ENCODE results near the gene OSBPL6. TPM values are rescaled to one million over a fixed set of nuclear protein-coding genes. Genes with fewer than 3 reads are reported as not detected.

OSBPL6 gene
- total and polyA plus RNA-seq, 10 of the 15 experiments (the other 5 are each of a cell fraction or from before 2014, with no cell fraction given) = 0.01 to 0.08 (median 0.03) TPM; not detected in 5

GRCh38 chr2:178335230-178335629 is 140.9 kb downstream of the OSBPL6 start:
- RAD21 ChIA-PET (ENCODE audit: unreplicated experiment) = no interaction called here
- H3K9ac ChIP-seq (ENCODE audit: control insufficient read depth, insufficient read depth, low read length) = no peak overlapping the region
- no peak overlapping the region for H3K4me3 ChIP-seq
- SMC1A ChIA-PET (ENCODE audit: uncharacterized antibody, unreplicated experiment) = no interaction called here
- FAIRE-seq (no peak), DNase-seq (ENCODE audit: low read depth, low spot score) (no peak), ATAC-seq (no peak)
- in situ Hi-C loops (cut with MboI) = no loop called here
- peaks cover 0 to 3% of the 10 kb centered on the region in 2 experiments; a peak in 1 of 4 replicates for H3K27me3 ChIP-seq (replicated peaks in 1 of 2; ENCODE audit: control insufficient read depth in 2 of 2, insufficient read depth in 2 of 2, low read length in 1 of 2)
- intact Hi-C loops (cut with micrococcal nuclease; ENCODE audit: unreplicated experiment) = no loop called here
- no peak overlapping the region for H3K4me2 ChIP-seq (ENCODE audit: control insufficient read depth, insufficient read depth)
- no peak overlapping the region for H2AFZ ChIP-seq (ENCODE audit: control insufficient read depth, low read depth, low read length)
- H3K79me2 ChIP-seq (ENCODE audit: control insufficient read depth, insufficient read depth, low read length) = no peaks in the 10 kb centered on the region
- BruUV-seq (replicated peaks) = no TSS peak
- TF ChIP-seq, protein P1, sequence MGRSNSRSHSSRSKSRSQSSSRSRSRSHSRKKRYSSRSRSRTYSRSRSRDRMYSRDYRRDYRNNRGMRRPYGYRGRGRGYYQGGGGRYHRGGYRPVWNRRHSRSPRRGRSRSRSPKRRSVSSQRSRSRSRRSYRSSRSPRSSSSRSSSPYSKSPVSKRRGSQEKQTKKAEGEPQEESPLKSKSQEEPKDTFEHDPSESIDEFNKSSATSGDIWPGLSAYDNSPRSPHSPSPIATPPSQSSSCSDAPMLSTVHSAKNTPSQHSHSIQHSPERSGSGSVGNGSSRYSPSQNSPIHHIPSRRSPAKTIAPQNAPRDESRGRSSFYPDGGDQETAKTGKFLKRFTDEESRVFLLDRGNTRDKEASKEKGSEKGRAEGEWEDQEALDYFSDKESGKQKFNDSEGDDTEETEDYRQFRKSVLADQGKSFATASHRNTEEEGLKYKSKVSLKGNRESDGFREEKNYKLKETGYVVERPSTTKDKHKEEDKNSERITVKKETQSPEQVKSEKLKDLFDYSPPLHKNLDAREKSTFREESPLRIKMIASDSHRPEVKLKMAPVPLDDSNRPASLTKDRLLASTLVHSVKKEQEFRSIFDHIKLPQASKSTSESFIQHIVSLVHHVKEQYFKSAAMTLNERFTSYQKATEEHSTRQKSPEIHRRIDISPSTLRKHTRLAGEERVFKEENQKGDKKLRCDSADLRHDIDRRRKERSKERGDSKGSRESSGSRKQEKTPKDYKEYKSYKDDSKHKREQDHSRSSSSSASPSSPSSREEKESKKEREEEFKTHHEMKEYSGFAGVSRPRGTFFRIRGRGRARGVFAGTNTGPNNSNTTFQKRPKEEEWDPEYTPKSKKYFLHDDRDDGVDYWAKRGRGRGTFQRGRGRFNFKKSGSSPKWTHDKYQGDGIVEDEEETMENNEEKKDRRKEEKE (IDR thresholded peaks at IDR 0.05) = no peak
- CTCF ChIA-PET = interaction anchor here (0.6 kb wide), 1 partner anchor 41 kb away, joined by 3 read pairs; no protein-coding TSS in a partner anchor
- H3K36me3 ChIP-seq (ENCODE audit: control insufficient read depth in 2 of 2, insufficient read depth in 2 of 2, low read length in 1 of 2) = no peaks in the 10 kb centered on the region
- POLR2A ChIA-PET = no interaction called here
- H3K4me1 ChIP-seq (ENCODE audit: control insufficient read depth, insufficient read depth, low read length) = no peaks in the 10 kb centered on the region
- no peaks in the 10 kb centered on the region for H4K20me1 ChIP-seq (ENCODE audit: control insufficient read depth, insufficient read depth)
- H3K9me3 ChIP-seq (replicated peaks; ENCODE audit: control insufficient read depth, insufficient read depth, low read length) = no peaks in the 10 kb centered on the region
- no peak overlapping the region for H3K27ac ChIP-seq (ENCODE audit: control insufficient read depth, insufficient read depth)

DNA sequence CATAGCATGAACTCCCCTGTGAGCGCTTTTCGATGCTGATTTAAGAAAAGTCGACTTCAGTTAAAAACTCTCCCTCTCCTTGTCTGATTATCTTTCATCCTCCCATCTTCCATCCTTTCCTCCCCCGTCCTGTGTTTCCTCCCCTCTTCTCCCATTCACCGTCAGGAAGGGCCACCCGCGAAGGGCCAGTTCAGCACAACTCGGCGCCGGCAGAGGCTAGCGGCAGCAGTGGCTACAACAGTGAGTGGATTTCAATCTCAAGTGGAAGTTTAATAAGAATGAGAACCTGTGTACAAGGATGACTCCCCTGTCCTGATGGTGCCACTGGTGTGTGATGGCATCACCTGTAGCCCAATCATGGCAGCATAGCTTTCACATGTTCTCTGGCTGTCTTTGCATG is 149.8 kb downstream of the OSBPL6 start:
- no TSS peak for BruUV-seq (replicated peaks)
- Histone ChIP-seq H3K4me1 (ENCODE audit: control insufficient read depth, insufficient read depth, low read length) (no peaks in the 10 kb centered on the region), H3K27ac (ENCODE audit: control insufficient read depth, insufficient read depth) (no peak overlapping the region), H3K79me2 (ENCODE audit: control insufficient read depth, insufficient read depth, low read length) (no peaks in the 10 kb centered on the region), H3K9ac (ENCODE audit: control insufficient read depth, insufficient read depth, low read length) (no peak overlapping the region), H3K9me3 (replicated peaks; ENCODE audit: control insufficient read depth, insufficient read depth, low read length) (no peaks in the 10 kb centered on the region), H4K20me1 (ENCODE audit: control insufficient read depth, insufficient read depth) (no peaks in the 10 kb centered on the region), H2AFZ (ENCODE audit: control insufficient read depth, low read depth, low read length) (no peak overlapping the region), H3K36me3 (ENCODE audit: control insufficient read depth in 2 of 2, insufficient read depth in 2 of 2, low read length in 1 of 2) (no peaks in the 10 kb centered on the region), H3K27me3 (replicated peaks in 1 of 2; ENCODE audit: control insufficient read depth in 2 of 2, insufficient read depth in 2 of 2, low read length in 1 of 2) (peaks cover 0 to 2% of the 10 kb centered on the region in 2 experiments; a peak in 1 of 4 replicates), H3K4me3 (no peak overlapping the region), H3K4me2 (ENCODE audit: control insufficient read depth, insufficient read depth) (no peak overlapping the region)
- ChIA-PET CTCF (no interaction called here), POLR2A (no interaction called here), SMC1A (ENCODE audit: uncharacterized antibody, unreplicated experiment) (interaction anchor here (0.7 kb wide), 1 partner anchor 20 kb away, joined by 4 read pairs; no protein-coding TSS in a partner anchor), RAD21 (ENCODE audit: unreplicated experiment) (no interaction called here)
- FAIRE-seq (no peak), ATAC-seq (no peak), DNase-seq (ENCODE audit: low read depth, low spot score) (no peak)
- intact Hi-C loops (cut with micrococcal nuclease; ENCODE audit: unreplicated experiment) = no loop called here
- TF ChIP-seq RFX5 (IDR thresholded peaks at IDR 0.05; ENCODE audit: low read depth, low read length) (no peak), TCF12 (IDR thresholded peaks at IDR 0.05; ENCODE audit: low read depth, low read length) (no peak)
- TF ChIP-seq, protein P2, sequence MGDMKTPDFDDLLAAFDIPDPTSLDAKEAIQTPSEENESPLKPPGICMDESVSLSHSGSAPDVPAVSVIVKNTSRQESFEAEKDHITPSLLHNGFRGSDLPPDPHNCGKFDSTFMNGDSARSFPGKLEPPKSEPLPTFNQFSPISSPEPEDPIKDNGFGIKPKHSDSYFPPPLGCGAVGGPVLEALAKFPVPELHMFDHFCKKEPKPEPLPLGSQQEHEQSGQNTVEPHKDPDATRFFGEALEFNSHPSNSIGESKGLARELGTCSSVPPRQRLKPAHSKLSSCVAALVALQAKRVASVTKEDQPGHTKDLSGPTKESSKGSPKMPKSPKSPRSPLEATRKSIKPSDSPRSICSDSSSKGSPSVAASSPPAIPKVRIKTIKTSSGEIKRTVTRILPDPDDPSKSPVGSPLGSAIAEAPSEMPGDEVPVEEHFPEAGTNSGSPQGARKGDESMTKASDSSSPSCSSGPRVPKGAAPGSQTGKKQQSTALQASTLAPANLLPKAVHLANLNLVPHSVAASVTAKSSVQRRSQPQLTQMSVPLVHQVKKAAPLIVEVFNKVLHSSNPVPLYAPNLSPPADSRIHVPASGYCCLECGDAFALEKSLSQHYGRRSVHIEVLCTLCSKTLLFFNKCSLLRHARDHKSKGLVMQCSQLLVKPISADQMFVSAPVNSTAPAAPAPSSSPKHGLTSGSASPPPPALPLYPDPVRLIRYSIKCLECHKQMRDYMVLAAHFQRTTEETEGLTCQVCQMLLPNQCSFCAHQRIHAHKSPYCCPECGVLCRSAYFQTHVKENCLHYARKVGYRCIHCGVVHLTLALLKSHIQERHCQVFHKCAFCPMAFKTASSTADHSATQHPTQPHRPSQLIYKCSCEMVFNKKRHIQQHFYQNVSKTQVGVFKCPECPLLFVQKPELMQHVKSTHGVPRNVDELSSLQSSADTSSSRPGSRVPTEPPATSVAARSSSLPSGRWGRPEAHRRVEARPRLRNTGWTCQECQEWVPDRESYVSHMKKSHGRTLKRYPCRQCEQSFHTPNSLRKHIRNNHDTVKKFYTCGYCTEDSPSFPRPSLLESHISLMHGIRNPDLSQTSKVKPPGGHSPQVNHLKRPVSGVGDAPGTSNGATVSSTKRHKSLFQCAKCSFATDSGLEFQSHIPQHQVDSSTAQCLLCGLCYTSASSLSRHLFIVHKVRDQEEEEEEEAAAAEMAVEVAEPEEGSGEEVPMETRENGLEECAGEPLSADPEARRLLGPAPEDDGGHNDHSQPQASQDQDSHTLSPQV (IDR thresholded peaks at IDR 0.05) = no peak
- WGBS (ENCODE audit: insufficient coverage, insufficient replicate concordance, low lambda C conversion rate, missing lambda C conversion rate) = 79% methylated on average over 10 of the region's 11 CpGs
- in situ Hi-C loops (cut with MboI) = no loop called here
